ENCODE data around the gene HSF2BP.
"Not testable (repeated sequence)": the region's sequence is repeated elsewhere in the genome, so short reads cannot be mapped to it uniquely, and the experiment has no call there.

Gene HSF2BP

DNA sequence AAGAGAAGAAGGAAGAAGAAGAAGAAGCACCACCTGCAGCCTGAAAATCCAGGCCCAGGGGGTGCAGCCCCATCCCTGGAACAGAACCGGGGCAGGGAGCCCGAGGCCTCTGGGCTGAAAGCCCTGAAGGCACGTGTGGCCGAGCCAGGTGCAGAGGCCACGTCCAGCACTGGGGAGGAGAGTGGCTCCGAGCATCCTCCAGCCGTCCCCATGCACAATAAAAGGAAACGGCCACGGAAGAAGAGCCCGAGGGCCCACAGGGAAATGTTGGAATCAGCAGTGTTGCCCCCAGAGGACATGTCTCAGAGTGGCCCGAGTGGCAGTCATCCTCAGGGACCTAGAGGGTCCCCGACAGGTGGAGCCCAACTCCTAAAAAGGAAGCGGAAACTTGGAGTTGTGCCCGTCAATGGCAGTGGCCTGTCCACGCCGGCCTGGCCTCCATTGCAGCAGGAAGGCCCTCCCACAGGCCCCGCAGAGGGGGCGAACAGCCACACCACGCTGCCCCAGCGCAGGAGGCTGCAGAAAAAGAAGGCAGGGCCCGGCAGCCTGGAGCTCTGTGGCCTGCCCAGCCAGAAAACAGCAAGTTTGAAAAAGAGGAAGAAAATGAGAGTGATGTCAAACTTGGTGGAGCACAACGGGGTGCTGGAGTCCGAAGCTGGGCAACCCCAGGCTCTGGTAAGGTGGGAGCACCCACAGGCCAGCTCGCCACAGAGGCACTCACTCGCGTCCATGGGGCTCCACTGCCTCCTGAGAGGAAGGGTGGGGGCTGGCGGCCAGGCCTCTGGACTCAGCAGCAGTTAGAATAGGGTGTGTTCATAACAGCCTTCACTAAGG is 28.5 kb upstream of the HSF2BP start:
- no peak for DNase-seq

DNA sequence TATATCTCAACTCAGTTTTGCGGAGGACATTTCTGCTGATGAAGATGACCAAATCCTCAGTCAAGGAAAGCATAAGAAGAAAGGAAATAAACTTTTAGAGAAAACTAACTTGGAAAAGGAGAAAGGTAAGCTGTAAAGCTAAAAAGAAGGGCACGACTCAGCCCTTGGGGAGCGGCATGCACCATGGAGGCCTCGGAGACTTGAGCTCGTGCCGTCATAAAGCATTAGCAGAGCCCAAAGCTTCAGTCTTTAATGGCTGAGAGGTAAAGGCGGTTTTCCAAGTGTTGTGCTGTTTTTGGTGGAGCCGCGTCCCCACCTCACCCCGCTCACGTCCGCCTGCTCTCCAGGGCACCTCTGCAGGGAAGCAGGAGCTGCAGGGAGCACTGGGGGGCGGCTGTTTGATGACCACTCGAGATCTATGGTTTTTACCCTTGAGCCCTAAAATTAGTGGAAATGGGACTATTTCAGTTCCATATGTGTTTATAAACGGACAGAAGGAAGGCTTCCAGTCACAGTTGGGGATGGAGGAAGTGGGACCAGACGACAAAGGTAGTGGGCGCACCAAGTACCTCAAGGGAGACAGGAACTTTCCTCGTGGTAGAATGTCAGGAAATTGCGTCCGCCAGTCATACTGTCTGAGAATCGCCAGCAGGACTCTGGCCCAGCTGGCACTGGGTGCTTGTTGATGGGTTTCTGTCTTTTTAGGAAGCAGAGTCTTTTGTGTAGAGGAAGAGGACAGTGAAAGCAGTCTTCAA is 27.7 kb upstream of the HSF2BP start:
- DNase-seq: no peak

DNA sequence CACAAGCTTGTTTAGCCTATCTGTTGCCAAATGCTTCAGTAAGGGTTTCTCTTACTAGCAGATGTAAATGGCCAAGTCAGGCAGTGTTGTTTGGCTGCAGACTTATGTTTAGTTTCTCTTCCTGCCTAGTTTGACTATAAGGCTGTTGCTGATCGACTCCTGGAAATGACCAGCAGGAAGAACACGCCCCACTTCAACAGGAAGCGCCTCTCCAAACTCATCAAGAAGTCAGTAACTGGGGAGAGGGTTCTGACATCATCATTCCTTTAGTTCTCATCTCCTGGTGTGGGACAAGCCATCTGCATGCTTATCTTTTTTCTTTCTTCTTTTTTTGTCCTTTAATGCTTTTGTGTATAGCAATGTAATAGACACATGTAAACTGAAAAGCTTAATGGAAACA is 25.1 kb upstream of the HSF2BP start:
- no peak for DNase-seq

DNA sequence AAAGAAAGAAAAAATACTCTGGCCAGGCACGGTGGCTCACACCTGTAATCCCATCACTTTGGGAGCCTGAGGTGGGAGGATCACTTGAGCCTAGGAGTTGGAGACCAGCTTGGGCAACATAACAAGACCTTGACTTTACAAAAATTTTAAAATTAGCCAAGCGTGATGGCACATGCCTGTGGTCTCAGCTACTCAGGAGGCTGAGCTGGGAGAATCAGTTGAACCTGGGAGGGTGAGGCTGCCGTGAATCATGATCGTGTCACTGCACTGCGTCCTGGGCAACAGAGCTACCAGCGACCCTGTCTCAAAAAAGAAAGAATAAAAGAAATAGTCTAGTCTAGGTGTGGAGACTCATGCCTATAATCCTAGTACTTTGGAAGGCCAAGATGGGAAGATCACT is 22.4 kb upstream of the HSF2BP start:
- no peak for DNase-seq

DNA sequence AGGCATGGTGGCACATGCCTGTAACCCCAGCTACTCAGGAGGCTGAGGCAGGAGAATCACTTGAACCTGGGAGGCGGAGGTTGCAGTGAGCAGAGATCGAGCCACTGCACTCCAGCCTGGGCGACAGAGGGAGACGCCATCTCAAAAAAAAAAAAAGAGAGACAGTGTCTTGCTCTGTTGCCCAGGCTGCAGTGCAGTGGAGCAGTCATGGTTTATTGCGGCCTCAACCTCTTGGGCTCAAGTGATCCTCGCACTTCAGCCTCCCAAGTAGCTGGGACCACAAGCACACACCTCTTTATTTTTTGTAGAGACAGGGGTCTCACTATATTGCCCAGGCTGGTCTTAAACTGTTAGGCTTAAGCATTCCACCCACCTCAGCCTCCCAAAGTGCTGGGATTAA is 21.1 kb upstream of the HSF2BP start:
- DNase-seq: not testable (repeated sequence)

DNA sequence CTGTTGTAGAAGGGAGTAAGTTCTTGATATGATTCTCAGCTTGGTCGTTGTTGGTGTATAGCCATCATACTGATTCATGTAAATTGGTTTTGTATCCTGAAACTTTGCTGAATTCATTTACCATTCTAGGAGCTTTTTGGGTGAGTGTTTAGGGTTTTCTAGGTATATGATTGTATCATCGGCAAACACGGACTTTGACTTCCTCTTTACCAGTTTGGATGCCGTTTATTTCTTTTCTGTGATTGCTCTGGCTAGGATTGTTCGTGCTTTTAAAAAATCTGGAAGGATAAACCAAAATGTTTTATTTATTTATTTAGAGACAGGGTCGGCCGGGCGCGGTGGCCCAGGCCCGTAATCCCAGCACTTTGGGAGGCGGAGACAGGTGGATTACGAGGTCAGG is 20.7 kb upstream of the HSF2BP start:
- no peak for DNase-seq

DNA sequence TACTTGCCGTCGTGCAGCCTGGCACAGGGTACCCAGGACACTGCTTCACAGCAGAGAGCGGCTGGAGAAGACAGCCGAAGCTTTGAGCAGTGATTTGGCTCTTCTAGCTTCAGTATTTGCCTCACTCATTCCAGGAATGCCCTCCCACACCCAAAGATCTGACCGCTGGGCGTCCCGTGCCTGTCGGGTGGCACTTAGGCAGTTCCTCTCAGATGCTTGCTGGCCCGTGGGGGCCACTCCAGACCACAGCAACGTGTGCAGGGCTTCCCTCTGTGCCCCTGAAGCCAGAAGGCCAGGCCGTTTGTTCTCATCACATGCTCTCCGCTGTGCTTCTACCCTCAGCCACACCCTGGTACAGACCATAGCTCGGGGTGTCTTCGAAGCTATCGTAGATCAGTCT is 17.1 kb upstream of the HSF2BP start:
- no peak for DNase-seq

DNA sequence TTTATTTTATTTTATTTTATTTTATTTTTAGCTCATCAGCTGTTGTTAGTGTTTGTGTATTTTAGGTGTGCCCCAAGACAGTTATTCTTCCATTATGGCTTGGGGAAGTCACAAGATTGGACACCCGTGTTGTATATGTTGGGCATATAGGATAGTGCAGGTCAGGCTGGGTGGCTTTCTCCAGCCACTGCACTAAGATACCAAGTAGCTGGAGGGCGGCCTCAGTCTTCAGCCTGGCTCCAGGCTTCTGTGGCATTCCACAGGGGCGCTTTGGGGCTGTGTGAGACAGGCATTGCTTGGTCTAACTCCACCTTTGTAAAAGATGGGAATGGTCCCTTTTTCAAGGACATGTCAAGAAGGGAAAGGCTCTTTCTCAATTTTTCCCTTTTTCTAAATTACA is 16.6 kb upstream of the HSF2BP start:
- DNase-seq: no peak

DNA sequence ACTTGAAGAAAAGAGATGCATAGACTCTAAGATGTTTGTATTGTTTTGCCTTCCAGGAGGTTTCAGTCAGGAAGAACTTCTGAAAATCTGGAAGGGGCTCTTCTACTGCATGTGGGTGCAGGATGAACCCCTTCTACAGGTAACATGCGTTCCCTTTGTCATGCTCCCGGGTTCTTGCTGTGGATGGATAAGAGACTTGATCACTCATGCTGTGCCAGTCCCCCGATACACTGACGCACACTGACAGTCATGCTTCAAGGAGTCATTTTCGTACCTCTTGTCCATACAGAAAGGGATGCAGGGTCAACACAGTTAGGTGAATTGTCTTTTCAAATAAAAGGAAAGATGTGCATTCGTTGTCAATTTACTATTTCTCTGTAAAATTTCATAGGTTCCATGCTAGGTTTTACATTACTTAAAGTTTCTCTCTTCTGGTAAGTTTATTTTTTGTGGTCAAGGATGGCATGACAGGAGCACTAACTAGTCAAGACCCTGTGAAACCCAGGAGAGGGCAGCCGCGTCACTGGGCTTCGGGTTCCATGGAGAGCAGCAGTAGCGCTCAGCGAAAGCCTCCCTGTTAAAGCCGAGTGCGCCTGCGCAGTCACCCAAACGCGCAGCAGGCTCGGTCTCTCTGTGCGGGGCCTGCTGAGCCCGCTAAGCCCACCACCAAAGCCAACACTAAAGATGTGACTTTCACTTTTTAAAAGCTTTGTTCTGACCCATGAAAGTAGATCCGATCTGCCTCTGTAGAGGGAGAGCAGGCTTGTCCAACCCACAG is 10.7 kb upstream of the HSF2BP start:
- no peak for DNase-seq

DNA sequence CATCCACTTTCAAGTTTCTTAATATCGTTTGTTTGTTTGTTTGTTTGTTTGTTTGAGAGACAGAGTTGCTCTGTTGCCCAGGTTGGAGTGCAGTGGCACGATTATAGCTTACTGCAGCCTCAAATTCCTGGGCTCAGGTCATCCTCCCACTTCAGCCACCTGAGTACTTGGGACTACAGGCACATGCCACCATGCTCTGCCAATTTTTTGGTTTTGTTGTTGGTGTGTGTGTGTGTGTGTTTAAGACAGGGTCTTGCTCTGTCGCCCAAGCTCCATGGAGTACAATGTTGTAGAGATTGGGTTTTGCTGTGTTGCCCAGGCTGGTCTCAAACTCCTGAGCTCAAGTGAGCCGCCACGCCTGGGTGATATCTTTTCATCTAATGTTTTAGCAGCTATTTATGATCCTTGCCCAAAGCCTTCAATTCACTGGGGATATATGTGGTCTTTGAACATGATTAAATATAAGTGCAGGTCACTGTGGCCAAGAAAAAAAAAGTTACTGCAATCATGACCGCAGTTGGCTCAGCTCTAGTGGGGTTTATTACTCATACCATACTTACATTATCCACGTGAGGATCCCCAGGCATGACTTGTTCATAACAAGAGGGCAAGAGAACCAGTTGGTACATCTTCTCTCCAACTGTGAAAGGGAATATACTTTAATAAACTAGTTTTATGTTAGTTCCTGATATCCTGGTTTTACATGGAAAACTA is 8.1 kb upstream of the HSF2BP start:
- DNase-seq: no peak

DNA sequence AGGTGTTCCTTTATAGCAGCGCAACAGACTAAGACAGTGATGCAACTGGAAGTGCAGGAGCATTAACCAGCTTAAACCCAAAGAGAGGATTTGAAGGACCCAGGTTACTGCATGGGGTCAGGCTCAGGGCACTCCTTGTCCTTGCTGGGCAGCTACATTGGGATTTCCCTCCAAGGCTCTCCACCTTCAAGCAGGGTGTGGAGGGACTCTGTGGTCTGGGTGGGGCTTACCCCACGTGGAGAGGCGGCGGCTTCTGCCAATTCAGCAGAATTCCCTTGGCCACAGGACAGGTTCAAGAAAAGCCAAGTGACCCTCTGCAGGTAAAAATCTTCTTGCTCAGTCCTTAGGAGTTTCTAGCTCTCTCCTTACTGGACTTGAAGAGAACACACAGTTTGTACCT is 6.6 kb upstream of the HSF2BP start:
- DNase-seq: no peak

DNA sequence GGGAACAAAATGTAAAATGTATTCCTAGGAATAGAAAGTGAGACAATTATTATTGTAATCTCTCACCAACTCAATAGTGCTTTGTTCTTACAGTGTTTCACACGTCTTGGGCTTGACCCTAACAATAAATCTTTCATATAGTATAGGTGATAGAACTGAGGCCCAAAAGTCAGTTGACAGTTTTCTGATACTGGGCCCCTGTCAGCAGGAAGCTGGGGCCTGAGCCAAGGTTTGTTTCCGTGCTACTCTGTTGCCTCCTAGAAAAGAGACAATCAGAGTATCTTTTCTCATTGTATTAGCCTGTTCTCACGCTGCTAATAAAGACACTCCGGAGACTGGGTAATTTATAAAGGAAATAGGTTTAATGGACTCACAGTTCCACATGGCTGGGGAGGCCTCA is 5.1 kb upstream of the HSF2BP start:
- no peak for DNase-seq

DNA sequence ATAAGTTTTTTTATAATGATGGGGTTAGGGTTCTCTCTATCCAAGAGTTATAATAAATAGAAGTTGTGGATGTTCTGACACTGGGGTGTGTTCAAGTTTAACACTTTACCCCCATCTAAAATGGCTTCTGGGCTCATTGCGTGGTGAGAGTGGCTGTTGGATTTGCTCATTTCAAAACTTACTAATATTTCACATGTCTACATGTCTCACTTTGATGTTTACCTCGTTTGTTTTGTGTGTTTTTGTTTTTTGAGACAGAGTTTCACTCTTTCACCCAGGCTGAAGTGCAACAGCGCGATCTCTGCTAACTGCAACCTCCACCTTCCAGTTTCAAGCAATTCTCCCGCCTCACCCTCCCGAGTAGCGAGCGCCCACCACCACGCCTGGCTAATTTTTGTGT is 3.7 kb upstream of the HSF2BP start:
- DNase-seq: no peak

DNA sequence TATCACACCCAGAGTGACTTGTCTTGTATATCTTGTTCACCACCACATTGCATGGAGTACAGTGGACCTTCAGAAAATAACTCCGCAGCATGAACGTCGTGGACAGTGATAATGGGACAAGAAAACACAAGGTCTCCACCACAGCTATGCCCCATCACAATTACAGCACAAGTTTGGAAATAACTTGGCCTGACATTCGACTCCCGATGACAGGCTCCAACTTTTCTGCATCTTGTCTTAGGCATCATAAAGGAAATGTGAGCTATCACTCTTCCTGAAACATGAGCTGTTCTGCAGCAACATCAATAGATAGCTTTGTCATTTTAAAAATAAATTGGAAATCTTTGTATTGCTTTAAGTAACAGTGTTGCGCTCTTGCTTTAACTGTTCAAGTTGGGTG is 3.0 kb upstream of the HSF2BP start:
- DNase-seq: no peak

DNA sequence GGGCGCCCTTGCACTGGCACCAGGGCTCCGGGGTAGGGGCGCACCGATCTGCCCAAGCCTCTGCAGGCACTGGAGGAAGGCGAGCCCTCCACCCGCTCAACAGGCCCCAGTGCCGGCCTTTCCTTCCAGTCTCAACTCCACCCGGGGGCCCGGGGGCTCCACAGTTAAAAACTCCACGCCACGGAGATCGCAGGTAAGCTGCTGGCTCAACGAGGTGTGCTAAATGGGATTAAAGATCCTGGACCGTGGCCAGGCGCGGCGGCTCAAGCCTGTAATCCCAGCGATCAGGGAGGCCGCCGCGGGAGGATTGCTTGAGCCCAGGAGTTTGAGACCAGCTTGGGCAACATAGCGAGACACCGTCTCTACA is 536 bp downstream of the HSF2BP start:
- DNase-seq: no peak

DNA sequence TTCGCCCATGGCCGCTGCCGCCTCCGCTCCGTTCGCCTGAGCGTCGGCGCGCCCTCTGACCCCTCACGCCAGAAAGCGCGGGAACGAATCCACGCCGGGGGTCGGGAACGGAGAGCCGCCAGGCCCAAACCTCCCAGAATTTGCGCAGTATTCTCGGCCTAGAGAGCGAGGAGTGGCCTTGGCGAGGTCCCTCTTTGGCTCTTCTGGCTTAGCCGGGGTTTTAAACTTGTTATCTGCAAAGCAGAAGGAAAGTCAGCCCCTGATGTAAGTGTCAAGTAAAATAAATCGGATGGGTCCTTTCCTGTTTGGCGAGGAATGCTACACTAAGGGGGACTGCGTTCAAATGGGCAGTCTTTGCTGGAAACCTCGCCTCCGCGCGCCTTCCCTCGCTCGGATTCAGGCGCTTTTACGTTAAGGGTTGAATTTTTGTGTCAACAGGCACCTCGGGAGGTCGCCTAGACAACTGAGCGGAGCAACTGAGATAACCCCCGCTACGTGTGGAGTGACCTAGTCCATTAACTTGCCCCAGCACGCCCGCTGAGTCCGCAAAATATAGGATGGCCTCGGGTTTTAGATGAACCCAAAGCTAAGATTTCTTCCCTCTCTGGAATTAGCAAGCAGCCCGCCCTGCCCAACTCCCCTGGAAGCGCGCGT is 1.1 kb downstream of the HSF2BP start:
- DNase-seq: no peak

DNA sequence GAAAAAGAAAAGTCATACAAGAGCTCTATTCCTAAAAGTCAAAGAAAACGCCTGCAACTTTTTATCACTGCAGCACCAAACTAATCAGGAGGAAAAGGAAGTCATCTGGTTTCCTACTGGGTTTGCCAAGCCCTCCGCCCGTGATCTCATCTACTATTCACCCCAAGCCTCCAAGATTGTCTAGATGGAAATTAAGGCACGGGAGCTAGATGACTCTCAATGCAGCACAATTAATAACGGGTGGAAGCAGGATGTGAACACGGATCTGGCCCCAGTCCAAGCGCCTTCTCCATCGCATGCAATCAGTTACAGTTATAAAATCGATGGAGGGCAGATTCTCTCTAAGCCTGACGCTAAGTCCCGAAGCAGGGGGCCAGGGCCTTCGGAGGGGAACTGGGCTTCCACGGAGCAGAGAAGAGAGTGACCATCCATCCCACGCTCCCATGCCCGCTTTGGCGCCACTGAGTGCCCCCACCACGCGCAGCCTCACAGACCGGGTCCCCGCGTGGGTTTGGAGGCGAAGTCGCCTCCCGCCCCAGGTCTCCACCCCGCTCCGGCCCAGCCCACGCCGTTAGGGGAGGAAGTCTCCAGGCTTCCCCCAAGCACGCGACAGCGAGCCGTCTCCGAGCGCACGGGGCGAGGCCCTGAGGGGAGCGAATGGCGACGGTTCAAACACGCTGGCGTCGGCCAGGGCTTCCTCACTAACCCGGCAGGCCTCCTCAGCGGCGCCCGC is 1.8 kb downstream of the HSF2BP start:
- no peak for DNase-seq

DNA sequence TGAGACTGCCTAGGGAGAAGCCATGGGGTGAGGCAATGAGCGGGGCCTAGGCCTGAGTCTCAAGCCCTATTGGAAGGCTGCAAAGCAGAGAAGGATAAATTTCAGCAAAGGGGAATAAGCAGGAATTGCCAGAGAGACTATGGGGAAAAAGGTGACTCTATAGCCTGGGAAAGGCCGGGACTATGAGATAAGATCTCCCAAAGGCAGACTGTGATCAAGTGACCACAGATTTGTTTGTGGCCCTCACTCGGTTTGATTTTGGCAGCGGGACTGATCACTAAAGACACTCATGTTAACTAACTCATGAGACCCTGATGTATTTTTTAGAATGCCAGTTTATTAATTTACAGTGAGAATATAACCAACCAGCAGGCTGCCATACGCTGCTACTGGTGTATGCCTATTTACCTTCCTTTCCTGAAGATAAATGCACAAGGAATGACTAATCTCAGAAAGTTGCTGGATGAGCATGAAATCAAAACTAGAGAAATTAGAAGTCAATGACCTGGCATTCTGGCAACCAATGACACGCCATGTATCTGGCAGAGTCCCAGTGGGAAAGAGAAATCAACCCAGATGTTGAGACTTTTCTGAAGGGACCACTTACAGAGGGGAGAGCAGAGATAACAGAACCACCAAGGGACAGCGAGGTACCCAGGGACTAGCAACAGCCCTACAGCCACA is 4.3 kb downstream of the HSF2BP start:
- DNase-seq: no peak

DNA sequence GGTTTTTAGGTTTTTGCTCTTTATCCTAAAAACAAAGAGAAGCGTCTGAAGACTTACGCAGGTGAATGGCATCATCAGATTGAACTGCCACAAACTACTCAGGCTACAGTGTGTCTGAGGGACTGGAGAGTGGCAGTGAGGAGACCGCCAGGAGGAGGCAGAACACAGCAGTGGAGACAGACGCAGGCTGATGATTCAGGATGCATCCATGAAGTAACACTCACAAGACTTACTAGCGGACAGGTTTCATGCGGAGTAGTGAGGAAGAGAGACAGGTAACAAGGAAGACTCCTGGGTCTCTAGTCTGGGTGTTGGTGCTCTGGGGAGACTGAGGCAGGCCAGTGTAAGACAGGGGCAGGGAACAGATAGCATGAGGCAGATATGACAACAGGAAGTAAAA is 5.7 kb downstream of the HSF2BP start:
- DNase-seq: no peak

DNA sequence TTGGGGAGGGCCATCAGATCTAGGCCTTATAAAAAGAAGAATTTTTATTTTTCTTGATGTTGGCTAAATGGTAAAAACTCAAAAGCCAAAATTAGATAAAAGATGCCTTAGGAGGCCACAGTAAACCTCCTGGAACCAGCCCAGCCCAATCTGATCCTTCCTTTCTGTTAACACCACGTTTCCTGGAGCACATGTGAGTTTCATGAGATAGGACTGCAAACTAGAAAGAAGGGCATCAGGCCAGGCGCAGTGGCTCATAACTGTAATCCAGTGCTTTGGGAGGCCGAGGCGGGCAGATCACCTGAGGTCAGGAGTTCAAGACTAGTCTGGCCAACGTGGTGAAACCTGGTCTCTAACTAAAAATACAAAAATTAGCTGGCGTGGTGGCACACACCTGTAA is 6.7 kb downstream of the HSF2BP start:
- no peak for DNase-seq

DNA sequence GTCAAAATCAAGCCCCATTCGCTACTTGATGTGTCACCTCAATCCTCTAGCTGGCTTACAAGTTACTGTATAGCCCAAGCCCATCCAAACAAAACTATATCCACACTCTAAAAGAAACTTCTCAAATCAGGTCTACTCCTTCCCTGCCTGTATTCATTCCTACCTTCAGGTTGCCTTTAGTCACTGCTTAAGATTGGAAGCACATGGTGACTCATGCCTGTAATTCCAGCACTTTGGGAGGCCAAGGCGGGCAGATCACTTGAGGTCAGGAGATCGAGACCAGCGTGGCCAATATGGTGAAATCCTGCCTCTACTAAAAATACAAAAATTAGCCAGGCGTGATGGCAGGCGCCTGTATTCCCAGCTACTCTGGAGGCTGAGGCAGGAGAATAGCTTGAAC is 7.4 kb downstream of the HSF2BP start:
- not testable (repeated sequence) for DNase-seq

Data from NCI-H2029 (cell line).